Mucosa of gallbladder (tissue), 1 donor: ENCODE data around the gene ATP1A3. TPM values are rescaled to one million over a fixed set of nuclear protein-coding genes. Genes with fewer than 3 reads are reported as not detected.
A peak's percentile ranks its signal among the peaks of the same experiment; 100 is the strongest.
"Not testable (repeated sequence)": the region's sequence is repeated elsewhere in the genome, so short reads cannot be mapped to it uniquely, and the experiment has no call there.

Experiments
- DNase-seq: peaks from one replicate; pipeline ENCODE4 v3.0.0-alpha.2; 2020; ENCODE audit warnings: low spot score
- total RNA-seq: library from RNA; stranded (reverse); gene quantifications from one replicate; pipeline ENCODE4 v1.2.1, GENCODE V29; 2021
- donor health status: DM: no; HTN: no; CAD: no.

The ATP1A3 gene
- total RNA-seq, 1 donor from 2014 or later, result 0.60 TPM

GRCh38 chr19:42010245-42011126 is 16.5 kb upstream of the ATP1A3 start:
- no peak for DNase-seq

GRCh38 chr19:42006569-42006968 is 12.5 kb upstream of the ATP1A3 start:
- DNase-seq, result no peak

GRCh38 chr19:42005504-42005903 is 11.5 kb upstream of the ATP1A3 start:
- no peak for DNase-seq

- DNase-seq, result no peak
These were observed 9.7 kb upstream of the ATP1A3 start for GRCh38 chr19:42003506-42004294.

GRCh38 chr19:41999878-42000208 is 5.8 kb upstream of the ATP1A3 start:
- DNase-seq, result no peak

- DNase-seq, result no peak
These were observed 5.2 kb upstream of the ATP1A3 start for GRCh38 chr19:41999071-41999877.

- no peak for DNase-seq
These were observed 4.4 kb upstream of the ATP1A3 start for GRCh38 chr19:41998246-41999020.

- no peak for DNase-seq
These were observed 3.8 kb upstream of the ATP1A3 start for GRCh38 chr19:41997851-41998229.

GRCh38 chr19:41997121-41997850 is 3.3 kb upstream of the ATP1A3 start:
- DNase-seq, result peak; percentile 47

- no peak for DNase-seq
These were observed 2.1 kb upstream of the ATP1A3 start for GRCh38 chr19:41995959-41996797.

- DNase-seq, result no peak
These were observed 1.2 kb upstream of the ATP1A3 start for GRCh38 chr19:41994994-41995958.

GRCh38 chr19:41994521-41994971 is 516 bp upstream of the ATP1A3 start:
- DNase-seq, result no peak

GRCh38 chr19:41991925-41992569 is 2.0 kb downstream of the ATP1A3 start:
- not testable (repeated sequence) for DNase-seq

GRCh38 chr19:41991025-41991424 is 3.0 kb downstream of the ATP1A3 start:
- no peak for DNase-seq

GRCh38 chr19:41990615-41991014 is 3.4 kb downstream of the ATP1A3 start:
- no peak for DNase-seq

GRCh38 chr19:41990028-41990427 is 4.0 kb downstream of the ATP1A3 start:
- DNase-seq, result no peak

GRCh38 chr19:41988947-41989346 is 5.1 kb downstream of the ATP1A3 start:
- no peak for DNase-seq
